GM12865 (cell line): ENCODE measurements around the gene PUSL1.

Experiments
- DNase-seq: peaks from one replicate; pipeline ENCODE4 v3.0.0; 2010; ENCODE audit warnings: low read depth
- H3K4me3 ChIP-seq: 2 replicates; pipeline ENCODE4 v1.5.1; 2011; ENCODE audit warnings: mild to moderate bottlenecking, low read depth, low read length, control low read depth
- TF ChIP-seq, protein P1 (sequence below): IDR thresholded peaks from 2 replicates; pipeline ENCODE4 v1.5.1; 2011; ENCODE audit warnings: low read length, control low read depth, low read depth, inconsistent platforms; ENCODE audit not compliant: insufficient read depth; ENCODE audit errors: missing control alignments

The PUSL1 gene

GRCh38 chr1:1310109-1310385 lies 1.6 kb downstream of the PUSL1 start:
- no peak overlapping the region for H3K4me3 ChIP-seq
- DNase-seq: no peak
- TF ChIP-seq, protein P1, sequence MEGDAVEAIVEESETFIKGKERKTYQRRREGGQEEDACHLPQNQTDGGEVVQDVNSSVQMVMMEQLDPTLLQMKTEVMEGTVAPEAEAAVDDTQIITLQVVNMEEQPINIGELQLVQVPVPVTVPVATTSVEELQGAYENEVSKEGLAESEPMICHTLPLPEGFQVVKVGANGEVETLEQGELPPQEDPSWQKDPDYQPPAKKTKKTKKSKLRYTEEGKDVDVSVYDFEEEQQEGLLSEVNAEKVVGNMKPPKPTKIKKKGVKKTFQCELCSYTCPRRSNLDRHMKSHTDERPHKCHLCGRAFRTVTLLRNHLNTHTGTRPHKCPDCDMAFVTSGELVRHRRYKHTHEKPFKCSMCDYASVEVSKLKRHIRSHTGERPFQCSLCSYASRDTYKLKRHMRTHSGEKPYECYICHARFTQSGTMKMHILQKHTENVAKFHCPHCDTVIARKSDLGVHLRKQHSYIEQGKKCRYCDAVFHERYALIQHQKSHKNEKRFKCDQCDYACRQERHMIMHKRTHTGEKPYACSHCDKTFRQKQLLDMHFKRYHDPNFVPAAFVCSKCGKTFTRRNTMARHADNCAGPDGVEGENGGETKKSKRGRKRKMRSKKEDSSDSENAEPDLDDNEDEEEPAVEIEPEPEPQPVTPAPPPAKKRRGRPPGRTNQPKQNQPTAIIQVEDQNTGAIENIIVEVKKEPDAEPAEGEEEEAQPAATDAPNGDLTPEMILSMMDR: no peak

DNA sequence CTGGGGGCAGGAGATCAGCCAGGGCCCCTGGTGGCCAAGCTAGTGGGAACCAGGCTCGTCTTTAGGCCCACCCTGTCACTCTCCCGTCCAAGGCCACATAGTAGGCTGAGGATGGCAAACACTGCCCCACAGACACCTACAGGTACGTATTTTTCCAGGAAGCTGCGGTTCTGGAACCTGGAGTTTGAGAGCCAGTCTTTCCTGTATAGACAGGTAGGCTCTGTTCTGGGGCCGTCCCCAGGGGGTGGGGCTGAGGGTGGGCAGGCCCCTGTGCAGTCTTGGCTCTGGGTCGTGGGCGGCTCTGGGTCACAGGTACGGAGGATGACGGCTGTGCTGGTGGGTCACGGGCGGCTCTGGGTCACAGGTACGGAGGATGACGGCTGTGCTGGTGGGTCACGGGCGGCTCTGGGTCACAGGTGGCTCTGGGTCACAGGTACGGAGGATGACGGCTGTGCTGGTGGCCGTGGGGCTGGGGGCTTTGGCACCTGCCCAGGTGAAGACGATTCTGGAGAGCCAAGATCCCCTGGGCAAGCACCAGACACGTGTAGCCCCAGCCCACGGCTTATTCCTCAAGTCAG lies 2.2 kb downstream of the PUSL1 start:
- TF ChIP-seq, protein P1: no peak
- H3K4me3 ChIP-seq: no peak overlapping the region
- no peak for DNase-seq

GRCh38 chr1:1311107-1312104 lies 3.0 kb downstream of the PUSL1 start:
- no peak for DNase-seq
- no peak overlapping the region for H3K4me3 ChIP-seq
- TF ChIP-seq, protein P1: no peak

- DNase-seq: no peak
- TF ChIP-seq, protein P1: no peak
- H3K4me3 ChIP-seq: no peak overlapping the region
Measured at GRCh38 chr1:1312450-1313314, 4.3 kb downstream of the PUSL1 start.

DNA sequence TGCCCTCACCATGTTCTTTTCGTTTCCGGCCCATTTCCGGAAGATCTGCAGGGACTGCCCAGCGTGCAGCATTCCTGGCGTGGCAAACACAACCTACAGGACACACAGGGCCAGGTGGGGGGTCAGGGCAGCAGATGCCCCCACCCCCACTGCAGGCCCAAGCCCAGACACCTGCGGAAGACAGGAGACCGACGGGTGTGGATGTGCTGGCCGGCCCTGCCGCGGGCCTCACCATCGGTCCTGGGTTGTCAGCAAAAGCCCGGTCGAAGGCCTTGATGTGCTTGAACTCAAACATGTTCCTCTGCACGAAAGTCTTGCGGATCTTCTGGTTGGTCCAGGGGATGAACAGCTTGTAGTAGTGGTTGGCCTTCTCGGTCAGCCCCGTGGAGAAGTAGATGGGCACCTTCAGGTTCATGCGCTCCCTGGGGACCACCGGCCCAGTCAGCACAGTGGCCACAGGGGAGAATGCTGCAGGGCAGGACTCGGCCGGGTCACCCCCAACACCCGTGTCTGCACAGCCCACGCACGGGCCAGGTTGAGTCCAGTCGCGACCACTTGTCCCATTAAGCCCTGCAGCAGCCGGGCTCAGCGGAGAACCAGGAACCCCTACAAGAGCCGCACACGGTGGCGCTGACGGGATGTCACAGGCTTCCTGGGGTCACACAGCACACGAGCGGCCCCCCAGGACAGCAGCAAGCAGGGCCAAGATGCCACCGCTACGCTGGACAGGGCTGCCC lies 5.3 kb downstream of the PUSL1 start:
- TF ChIP-seq, protein P1: no peak
- H3K4me3 ChIP-seq: no peak overlapping the region
- DNase-seq: no peak

- no peak for DNase-seq
- TF ChIP-seq, protein P1: no peak
- H3K4me3 ChIP-seq: no peak overlapping the region
Measured at GRCh38 chr1:1314237-1314586, 5.8 kb downstream of the PUSL1 start.
